ENCODE results near the gene PAFAH2. TPM values are rescaled to one million over a fixed set of nuclear protein-coding genes. Genes with fewer than 3 reads are reported as not detected.

Gene PAFAH2
- total RNA-seq, 1 experiment from 2014 or later, result 13.0 TPM

DNA sequence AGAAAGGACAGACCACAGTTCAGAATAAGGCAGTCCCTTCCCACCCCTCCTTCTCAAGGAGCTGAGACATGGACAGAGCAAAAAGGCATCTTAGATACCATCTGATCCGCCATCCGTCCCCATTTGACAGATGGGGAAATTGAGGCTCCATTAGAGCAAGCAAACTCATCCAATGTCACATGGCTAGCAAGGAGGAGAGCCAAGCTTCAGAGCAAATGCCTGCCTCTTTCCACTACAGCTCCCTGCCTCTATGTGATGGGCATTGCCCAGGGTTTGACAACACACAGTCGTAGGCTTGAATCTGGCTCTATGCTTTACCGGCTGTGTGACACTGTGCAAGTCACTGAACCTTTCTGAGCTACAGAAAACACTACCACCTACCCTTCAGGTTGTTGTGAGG, 44.1 kb upstream of the PAFAH2 start:
- ChIA-PET CTCF (no interaction called here), RAD21 (ENCODE audit: low non-redundant PET in 1 of 2, low total read pairs in 2 of 2, uncharacterized antibody in 2 of 2, unreplicated experiment in 2 of 2) (no interaction called here), POLR2A (no interaction called here)
- no peak overlapping the region for H3K9ac ChIP-seq (ENCODE audit: low read length)
- ATAC-seq, result no peak
- no TSS peak for BruUV-seq (replicated peaks)
- TF ChIP-seq, protein P1, sequence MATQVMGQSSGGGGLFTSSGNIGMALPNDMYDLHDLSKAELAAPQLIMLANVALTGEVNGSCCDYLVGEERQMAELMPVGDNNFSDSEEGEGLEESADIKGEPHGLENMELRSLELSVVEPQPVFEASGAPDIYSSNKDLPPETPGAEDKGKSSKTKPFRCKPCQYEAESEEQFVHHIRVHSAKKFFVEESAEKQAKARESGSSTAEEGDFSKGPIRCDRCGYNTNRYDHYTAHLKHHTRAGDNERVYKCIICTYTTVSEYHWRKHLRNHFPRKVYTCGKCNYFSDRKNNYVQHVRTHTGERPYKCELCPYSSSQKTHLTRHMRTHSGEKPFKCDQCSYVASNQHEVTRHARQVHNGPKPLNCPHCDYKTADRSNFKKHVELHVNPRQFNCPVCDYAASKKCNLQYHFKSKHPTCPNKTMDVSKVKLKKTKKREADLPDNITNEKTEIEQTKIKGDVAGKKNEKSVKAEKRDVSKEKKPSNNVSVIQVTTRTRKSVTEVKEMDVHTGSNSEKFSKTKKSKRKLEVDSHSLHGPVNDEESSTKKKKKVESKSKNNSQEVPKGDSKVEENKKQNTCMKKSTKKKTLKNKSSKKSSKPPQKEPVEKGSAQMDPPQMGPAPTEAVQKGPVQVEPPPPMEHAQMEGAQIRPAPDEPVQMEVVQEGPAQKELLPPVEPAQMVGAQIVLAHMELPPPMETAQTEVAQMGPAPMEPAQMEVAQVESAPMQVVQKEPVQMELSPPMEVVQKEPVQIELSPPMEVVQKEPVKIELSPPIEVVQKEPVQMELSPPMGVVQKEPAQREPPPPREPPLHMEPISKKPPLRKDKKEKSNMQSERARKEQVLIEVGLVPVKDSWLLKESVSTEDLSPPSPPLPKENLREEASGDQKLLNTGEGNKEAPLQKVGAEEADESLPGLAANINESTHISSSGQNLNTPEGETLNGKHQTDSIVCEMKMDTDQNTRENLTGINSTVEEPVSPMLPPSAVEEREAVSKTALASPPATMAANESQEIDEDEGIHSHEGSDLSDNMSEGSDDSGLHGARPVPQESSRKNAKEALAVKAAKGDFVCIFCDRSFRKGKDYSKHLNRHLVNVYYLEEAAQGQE (IDR thresholded peaks at IDR 0.05; ENCODE audit: low read depth), result no peak
- no peak for TF ChIP-seq FOSL1 (IDR thresholded peaks at IDR 0.05; ENCODE audit: low read depth)
- TF ChIP-seq, protein P2, sequence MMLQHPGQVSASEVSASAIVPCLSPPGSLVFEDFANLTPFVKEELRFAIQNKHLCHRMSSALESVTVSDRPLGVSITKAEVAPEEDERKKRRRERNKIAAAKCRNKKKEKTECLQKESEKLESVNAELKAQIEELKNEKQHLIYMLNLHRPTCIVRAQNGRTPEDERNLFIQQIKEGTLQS (IDR thresholded peaks at IDR 0.05), result no peak
- no peak for TF ChIP-seq TCF7L2 (IDR thresholded peaks at IDR 0.05; ENCODE audit: borderline replicate concordance, extremely low read depth, insufficient read depth, insufficient read length)
- TF ChIP-seq, protein P3, sequence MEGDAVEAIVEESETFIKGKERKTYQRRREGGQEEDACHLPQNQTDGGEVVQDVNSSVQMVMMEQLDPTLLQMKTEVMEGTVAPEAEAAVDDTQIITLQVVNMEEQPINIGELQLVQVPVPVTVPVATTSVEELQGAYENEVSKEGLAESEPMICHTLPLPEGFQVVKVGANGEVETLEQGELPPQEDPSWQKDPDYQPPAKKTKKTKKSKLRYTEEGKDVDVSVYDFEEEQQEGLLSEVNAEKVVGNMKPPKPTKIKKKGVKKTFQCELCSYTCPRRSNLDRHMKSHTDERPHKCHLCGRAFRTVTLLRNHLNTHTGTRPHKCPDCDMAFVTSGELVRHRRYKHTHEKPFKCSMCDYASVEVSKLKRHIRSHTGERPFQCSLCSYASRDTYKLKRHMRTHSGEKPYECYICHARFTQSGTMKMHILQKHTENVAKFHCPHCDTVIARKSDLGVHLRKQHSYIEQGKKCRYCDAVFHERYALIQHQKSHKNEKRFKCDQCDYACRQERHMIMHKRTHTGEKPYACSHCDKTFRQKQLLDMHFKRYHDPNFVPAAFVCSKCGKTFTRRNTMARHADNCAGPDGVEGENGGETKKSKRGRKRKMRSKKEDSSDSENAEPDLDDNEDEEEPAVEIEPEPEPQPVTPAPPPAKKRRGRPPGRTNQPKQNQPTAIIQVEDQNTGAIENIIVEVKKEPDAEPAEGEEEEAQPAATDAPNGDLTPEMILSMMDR (IDR thresholded peaks at IDR 0.05 in 2 of 3, conservative IDR thresholded peaks at IDR 0.05 in 1 of 3; ENCODE audit: borderline replicate concordance in 1 of 3, insufficient read depth in 1 of 3, low read depth in 2 of 3, low read length in 2 of 3), result no peak
- no peak for TF ChIP-seq SIN3A (IDR thresholded peaks at IDR 0.05; ENCODE audit: low read depth)
- TF ChIP-seq CBX3 (IDR thresholded peaks at IDR 0.05; ENCODE audit: low read depth), result no peak
- TF ChIP-seq ZFX (IDR thresholded peaks at IDR 0.05), result no peak
- no peak for TF ChIP-seq YY1 (IDR thresholded peaks at IDR 0.05; ENCODE audit: extremely low read depth, insufficient replicate concordance, low read depth, low read length)
- no peak for TF ChIP-seq RAD21 (IDR thresholded peaks at IDR 0.05; ENCODE audit: low read depth)
- TF ChIP-seq JUND (IDR thresholded peaks at IDR 0.05), result no peak
- no peak for TF ChIP-seq POLR2A (IDR thresholded peaks at IDR 0.05; ENCODE audit: borderline replicate concordance, extremely low read depth, insufficient read depth, insufficient read length)
- no peaks in the 10 kb centered on the region for H3K27me3 ChIP-seq (ENCODE audit: insufficient read depth, low read length)
- no peak overlapping the region for H2AFZ ChIP-seq (ENCODE audit: low read depth, low read length, poor library complexity, severe bottlenecking)
- intact Hi-C loops (cut with micrococcal nuclease), result no loop called here
- no peaks in the 10 kb centered on the region for H3K79me2 ChIP-seq (ENCODE audit: insufficient read depth, low read length)
- H3K36me3 ChIP-seq (ENCODE audit: control insufficient read depth in 1 of 2, insufficient read depth in 2 of 2, low read length in 2 of 2), result no peaks in the 10 kb centered on the region
- no peak overlapping the region for H3K4me3 ChIP-seq (replicated peaks in 1 of 2; ENCODE audit: low read depth in 1 of 2, low read length in 2 of 2)
- H3K27ac ChIP-seq (ENCODE audit: low read depth, low read length), result no peak overlapping the region
- H3K9me3 ChIP-seq (ENCODE audit: control insufficient read depth in 1 of 2, insufficient read depth in 1 of 2, low read depth in 1 of 2, low read length in 2 of 2), result no peaks in the 10 kb centered on the region
- H3K4me1 ChIP-seq (ENCODE audit: control insufficient read depth in 1 of 2, insufficient read depth in 2 of 2, low read length in 2 of 2), result peaks cover 0 to under 1% of the 10 kb centered on the region in 2 experiments; a peak in 1 of 4 replicates
- no peaks in the 10 kb centered on the region for H3K9me2 ChIP-seq (ENCODE audit: insufficient read depth)
- H3K4me2 ChIP-seq (ENCODE audit: low read length), result no peak overlapping the region
- DNase-seq (ENCODE audit: low read depth, low spot score), result no peak
- no peaks in the 10 kb centered on the region for H4K20me1 ChIP-seq (ENCODE audit: insufficient read depth)
